ENCODE results near the gene FAM131B.

FAM131B gene

DNA sequence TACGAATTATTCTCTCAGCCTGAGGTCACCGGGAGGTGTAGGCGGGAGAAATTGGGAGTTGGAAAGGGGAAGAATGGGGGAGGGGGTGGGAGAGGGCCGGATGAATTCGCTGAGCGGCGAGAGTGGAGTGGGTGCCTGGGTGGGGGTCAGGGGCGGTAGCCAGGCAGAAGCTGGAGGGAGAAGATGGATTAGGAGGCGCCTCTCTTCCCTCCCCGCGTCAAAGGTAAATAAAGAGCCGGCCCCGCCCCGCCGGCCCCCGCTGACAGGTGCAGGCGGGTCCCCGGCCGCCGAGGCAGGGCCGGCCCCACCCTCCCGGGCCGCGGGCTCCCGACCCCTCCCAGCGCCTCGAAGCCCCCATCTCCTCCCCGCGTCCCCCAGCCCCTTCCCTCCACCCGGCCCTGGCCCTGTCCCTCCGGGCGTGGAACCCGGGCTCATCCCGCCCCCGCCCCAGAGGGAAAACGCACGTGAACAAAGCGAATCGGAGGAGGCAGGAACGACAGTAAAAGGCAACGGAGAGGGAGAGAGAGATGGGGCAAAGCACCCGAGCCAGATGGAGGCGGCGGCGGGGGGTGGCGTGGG is 872 bp downstream of the FAM131B start:
- Histone ChIP-seq H3K27ac (no peak overlapping the region), H3K4me3 (peak overlapping the region; percentile 84)
- peak; percentile 38 for DNase-seq (ENCODE audit: low spot score)
- TF ChIP-seq, protein P1, sequence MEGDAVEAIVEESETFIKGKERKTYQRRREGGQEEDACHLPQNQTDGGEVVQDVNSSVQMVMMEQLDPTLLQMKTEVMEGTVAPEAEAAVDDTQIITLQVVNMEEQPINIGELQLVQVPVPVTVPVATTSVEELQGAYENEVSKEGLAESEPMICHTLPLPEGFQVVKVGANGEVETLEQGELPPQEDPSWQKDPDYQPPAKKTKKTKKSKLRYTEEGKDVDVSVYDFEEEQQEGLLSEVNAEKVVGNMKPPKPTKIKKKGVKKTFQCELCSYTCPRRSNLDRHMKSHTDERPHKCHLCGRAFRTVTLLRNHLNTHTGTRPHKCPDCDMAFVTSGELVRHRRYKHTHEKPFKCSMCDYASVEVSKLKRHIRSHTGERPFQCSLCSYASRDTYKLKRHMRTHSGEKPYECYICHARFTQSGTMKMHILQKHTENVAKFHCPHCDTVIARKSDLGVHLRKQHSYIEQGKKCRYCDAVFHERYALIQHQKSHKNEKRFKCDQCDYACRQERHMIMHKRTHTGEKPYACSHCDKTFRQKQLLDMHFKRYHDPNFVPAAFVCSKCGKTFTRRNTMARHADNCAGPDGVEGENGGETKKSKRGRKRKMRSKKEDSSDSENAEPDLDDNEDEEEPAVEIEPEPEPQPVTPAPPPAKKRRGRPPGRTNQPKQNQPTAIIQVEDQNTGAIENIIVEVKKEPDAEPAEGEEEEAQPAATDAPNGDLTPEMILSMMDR (IDR thresholded peaks at IDR 0.05): no peak

DNA sequence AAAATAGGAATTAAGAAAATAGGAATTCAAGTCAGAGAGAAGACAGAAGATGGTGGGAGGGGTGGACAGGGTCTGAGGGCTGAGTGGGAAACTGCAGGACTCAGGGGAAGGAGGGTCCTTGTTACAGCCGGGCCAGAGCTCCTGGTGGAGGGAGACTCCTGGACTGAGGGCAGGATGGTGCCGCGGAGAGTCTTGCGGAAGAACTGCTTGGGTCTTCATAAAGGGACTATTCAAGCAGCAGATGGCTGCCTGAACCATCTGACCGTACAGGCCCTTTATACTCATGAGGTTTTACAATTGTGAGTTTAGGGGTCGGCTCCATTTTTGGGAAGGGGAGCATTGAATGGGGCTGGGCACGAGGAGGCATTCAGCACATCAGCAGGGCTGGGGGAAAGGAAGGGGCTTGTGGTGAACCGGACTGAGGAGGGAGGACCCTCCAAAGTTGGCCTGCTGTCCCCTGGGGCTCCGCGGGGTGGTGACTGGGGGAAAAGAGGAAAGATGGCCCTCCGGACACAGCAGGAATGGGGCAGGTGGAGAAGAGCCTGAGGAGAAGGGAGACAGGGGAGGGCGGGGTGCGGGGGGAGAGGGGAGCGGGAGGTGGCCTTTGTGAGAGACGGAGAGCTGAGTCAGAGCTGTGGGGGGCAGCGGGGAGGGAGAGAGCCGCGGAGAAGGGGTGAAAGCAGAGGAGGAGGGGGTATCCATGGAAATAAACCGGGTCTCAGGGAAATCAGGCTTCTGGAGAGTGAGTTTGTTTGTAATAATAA is 1.5 kb downstream of the FAM131B start:
- no peak for DNase-seq (ENCODE audit: low spot score)
- TF ChIP-seq, protein P1 (IDR thresholded peaks at IDR 0.05): no peak
- H3K27ac ChIP-seq: no peak overlapping the region
- H3K4me3 ChIP-seq: peak overlapping the region; percentile 84

DNA sequence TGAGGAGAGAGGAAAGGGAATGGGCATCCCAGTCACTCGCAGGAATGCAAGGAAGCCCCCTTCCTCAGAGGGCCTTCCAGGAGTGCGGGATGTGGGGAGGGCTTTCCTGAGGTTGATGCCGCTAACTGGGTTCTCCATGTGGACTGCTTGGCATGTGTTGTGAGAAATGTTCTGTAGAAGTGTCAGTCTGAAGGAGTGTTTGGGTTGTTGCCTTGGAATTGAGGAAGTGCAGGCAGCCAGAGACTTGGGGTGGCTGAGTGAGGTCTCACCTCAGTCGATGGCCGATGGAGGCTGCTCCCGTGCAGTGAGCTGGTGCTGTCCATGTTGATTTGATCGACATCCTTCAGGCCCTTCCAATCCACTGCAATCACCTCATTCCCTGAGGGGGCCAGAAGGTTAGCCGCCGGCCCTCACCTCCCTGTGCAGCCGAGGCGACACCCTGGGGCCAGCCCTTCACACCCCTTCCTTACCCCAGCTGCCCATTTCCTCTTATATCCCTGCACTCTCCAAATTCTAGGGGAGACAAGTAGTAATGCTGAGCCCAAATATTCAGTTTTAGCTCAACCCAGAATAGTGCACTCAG is 2.7 kb downstream of the FAM131B start:
- TF ChIP-seq, protein P1 (IDR thresholded peaks at IDR 0.05): no peak
- no peak for DNase-seq (ENCODE audit: low spot score)
- Histone ChIP-seq H3K27ac (no peak overlapping the region), H3K4me3 (no peak overlapping the region)

DNA sequence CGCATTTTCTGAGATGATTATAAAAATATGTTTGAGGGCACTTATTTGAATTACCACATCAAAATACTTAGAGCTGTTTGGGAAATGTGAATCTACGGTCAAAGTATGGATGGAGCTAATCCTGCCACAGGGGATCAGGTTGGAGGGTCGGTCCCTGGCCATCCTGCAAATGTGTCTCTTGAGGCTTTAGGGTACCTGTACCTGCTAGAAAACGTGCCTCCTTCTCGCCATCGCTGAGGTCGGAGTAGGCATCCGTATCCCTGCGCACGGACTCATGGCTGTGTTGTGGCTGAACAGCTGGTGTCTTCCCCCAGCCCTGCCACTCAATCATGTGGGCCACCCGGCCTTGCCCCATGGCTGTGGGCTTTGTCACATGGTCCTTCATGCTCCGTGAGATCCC is 3.9 kb downstream of the FAM131B start:
- Histone ChIP-seq H3K27ac (no peak overlapping the region), H3K4me3 (no peak overlapping the region)
- TF ChIP-seq, protein P1 (IDR thresholded peaks at IDR 0.05): no peak
- DNase-seq (ENCODE audit: low spot score): no peak

DNA sequence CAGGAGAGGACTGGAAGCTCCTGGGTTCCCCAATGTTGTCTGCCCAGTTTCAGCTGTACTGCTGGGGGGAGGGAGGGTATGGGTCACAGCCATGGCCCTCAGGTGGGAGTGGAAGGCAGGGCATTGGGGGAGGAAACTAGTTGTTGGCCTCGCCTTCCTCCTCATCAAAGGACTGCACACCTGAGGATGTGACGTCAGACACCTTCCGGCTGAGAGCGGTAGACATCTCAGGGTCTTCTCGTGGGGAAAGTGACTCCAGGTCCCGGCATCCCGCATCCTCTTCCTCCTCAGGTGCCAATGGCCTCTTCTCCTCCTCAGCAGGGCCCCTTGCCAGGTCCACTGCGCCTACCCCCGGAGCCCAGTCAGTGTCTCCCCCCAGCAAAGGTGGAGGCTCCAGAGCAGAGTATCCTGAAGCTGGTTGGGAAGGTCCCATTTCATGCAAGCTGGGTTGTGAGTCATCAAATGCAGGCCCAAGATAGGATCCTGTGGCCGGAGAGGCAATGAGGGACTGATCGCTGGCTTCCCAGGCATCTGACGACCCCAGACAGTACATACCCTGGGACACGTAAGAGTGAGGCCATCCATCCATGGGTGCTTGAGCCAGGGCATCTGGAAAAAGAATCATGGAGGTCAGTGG is 6.0 kb downstream of the FAM131B start:
- no peak overlapping the region for H3K4me3 ChIP-seq
- TF ChIP-seq, protein P1 (IDR thresholded peaks at IDR 0.05): no peak
- no peak overlapping the region for H3K27ac ChIP-seq
- DNase-seq (ENCODE audit: low spot score): no peak

DNA sequence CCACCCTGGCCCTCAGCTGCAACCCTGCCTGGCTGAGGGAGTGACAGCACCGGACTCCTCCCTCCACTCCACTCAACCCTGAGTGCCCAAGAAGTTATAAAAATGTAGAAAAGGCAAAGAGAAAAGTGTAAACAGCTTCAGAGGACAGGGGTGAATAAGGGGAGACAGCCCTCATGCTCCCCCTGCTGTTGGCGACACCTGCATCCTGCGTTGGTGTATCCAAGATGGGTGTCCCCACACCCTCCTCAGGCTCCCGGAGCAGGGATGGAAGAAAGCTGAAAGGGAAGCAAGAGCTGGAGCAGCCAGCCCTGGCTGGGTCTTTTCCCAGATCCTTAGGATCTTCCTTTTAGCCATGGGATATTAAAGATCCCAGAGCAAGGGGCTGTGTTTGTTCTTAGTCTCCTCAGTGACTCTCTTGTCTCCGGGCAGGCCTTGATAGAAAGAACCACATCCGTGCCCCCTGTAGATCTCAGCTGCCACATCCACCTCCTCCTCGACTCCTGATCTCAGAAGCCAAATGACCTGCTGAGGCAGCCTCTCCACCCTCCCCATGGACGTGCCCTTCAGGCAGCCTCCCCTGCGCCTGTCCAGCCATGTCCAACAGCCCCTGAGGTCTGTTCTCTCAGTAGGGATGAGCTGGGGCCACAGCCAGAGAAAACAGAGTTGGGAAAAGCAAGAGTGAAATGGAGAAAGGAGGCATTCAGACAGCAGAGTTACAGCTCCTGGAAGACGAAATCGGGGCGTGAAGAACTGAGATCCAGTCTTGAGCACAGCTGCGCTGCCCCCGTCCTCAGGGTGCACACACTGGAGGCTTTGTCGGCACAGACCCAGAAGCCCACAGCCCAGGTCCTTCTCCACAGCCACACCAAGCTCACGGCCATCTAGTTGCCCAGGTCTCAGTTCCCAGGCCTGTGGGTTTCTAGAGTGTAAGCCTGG is 6.8 kb downstream of the FAM131B start:
- TF ChIP-seq, protein P1 (IDR thresholded peaks at IDR 0.05): no peak
- Histone ChIP-seq H3K4me3 (no peak overlapping the region), H3K27ac (no peak overlapping the region)
- no peak for DNase-seq (ENCODE audit: low spot score)

Measured in coronary artery (tissue), 2 donors.